HG03159 (cell line): ENCODE results near the gene OR4K15.
"Not testable (repeated sequence)": the region's sequence is repeated elsewhere in the genome, so short reads cannot be mapped to it uniquely, and the experiment has no call there.

ENCODE experiments used
- ATAC-seq: cut with Tn5 transposase; IDR thresholded peaks from one replicate; pipeline ENCODE4 v1.9.1; 2021; ENCODE audit warnings: mild to moderate bottlenecking, moderate library complexity; ENCODE audit not compliant: unreplicated experiment

The OR4K15 gene, protein sequence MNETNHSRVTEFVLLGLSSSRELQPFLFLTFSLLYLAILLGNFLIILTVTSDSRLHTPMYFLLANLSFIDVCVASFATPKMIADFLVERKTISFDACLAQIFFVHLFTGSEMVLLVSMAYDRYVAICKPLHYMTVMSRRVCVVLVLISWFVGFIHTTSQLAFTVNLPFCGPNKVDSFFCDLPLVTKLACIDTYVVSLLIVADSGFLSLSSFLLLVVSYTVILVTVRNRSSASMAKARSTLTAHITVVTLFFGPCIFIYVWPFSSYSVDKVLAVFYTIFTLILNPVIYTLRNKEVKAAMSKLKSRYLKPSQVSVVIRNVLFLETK

DNA sequence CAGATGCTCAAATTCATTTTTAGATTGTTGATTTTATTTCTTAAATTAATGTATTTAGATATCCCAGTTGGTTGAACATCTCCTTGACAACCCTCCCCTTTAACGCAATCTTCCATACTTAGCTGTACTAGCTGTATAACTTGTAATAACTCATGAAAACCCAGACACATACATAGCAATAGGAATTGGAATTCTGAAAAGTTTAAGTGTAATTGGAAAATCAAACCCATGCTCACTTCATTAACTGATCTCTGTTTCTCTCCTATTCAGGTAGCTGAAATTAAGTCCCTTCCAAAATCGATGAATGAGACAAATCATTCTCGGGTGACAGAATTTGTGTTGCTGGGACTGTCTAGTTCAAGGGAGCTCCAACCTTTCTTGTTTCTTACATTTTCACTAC is at the start of gene OR4K15:
TSS of gene OR4K15 (plus strand) at position 301 of the 400 bp plus-strand sequence. CDS start at position 301, 0 bp downstream.
- ATAC-seq: no peak

DNA sequence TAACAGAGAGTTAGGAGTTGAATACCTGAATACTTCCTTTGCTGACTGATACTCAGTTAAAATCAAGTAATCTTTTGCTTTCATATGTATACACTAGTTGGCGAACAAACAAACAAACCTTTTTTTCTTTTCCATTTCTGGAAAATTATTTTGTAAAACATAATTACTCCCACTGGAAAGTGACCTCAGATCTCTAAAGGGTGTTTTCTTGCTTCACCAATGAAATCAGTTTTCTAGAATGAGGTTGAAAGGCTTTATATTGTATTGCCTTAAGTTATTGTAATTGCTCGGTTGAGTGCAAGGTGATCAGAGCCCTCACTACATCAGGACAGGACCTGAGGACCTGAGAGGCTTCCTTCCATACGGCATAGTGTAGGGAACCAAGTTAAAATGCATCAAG is 44.8 kb upstream of the OR4K15 start, which contains the start of gene OR4K1:
TSS of gene OR4K1 (plus strand) at position 301 of the 400 bp plus-strand sequence. CDS start 4,750 bp downstream, outside the sequence.
- no peak for ATAC-seq

DNA sequence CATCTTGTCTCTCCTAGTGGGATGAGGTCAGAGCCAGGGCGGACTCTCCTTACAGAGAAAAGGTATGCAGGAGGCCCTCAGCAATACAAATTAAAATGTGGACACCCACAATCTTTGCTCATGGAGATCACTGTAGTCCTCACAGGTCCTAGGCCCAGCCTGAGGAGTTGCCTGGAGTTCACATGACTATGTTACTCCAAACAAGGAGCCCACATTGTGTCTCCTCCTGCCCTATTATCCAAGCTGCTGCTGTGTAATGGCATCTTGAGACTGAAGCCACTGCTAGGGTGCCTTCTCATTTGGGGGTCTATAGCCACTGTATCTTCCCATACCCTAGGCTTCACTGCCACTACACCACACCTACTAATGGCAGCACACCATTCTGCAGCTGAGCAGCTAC is 33.7 kb upstream of the OR4K15 start:
- no peak for ATAC-seq

DNA sequence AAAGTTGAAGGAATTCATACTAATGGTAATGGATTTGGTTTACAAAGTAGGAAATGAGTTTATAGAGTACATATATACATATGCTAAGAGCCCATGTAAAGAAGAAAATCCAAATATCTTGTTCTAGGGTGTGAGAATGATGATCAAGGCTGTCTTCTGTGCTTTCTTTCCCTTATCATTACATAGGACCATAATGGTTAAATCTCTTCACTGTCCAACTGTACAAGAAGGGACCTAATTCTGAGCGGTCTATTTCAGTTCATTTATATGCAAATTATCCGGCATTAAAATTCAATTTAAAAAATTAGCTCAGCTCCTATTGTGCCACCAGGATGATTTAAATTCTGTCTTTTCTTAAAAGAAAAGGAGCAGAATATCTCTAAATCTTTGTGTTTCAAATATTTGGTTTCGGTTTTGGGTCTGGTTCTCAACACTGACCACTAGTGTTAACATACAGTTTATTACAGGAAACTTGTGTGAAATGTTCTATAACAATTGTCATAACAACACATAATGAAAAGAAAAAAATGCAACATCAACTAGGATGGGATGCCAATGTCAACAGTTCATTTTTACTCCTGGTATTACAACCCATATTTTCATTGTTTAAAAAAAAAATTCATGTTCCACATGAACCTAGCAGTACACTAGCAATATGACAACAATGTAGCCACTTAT is 27.8 kb upstream of the OR4K15 start:
- no peak for ATAC-seq

DNA sequence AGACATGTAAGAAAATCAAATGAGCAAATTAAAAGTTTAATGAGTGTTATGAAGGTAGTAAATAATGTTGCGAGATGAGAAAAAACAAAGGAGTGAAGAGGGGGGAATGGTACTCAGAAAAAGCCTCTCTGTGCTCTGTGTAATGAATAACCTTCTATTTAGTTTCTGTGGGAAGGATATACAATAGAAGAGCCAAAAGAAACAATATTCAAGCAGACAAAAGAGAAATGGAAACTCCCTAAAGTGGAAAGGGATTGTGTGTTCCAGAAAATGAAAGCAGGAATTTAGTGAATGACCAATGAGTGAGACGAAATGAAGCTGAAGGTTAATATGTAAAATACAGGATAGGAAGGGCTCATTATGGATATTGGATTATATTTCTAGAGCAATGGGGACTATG is 26.2 kb upstream of the OR4K15 start:
- ATAC-seq: no peak

DNA sequence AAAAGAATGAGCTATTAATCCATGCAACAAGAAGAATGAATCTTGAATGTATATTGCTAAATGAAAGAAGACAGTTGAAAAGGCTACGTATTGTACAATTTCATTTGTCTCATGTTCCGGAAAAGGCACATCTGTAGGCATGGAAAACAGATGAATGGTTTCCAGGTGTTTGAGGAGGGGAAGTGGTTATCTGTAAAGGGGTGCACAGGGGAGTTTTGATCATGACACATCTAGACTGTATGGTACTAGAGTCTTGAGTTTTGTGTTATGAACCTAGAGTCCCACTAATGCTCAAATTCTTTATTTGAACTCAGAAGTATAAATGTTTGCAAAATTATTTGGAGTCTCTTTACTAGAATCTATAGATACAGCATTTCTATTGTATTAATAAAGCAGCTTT is 5.7 kb upstream of the OR4K15 start:
- ATAC-seq: not testable (repeated sequence)

DNA sequence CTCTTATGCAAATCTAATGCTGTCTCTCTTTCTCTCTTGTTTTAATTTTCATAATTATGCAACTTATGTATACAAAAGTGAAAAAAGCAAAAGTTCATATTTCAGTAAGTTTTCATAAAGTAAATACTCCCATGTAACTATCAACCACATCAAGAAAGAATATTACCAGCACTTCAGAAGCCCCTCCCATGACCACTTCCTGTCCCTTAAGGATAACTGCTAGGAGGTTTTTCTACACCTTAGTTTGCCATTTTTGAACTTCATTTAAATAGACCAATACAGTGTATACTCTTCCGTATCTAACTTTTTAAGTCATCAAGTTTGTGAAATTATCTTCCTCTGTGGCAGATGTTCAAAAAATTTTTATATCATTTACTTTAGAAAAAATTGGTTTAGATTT is 547 bp upstream of the OR4K15 start:
- ATAC-seq: no peak

DNA sequence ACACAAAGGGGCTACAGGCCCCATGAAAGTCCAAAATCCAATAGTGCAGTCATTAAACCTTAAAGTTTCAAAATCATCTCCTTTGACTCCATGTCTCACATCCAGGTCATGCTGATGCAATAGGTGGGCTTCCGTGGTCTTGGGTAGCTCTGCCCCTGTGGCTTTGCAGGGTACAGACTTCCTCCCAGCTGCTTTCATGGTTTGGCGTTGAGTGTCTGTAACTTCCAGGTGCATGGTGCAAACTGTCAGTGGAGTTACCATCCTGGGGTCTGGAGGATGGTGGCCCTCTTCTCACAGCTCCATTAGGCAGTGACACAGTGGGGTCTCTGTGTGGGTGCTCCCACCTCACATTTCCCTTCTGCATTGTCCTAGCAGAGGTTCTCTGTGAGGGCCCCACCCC is 18.0 kb downstream of the OR4K15 start:
- ATAC-seq: no peak

DNA sequence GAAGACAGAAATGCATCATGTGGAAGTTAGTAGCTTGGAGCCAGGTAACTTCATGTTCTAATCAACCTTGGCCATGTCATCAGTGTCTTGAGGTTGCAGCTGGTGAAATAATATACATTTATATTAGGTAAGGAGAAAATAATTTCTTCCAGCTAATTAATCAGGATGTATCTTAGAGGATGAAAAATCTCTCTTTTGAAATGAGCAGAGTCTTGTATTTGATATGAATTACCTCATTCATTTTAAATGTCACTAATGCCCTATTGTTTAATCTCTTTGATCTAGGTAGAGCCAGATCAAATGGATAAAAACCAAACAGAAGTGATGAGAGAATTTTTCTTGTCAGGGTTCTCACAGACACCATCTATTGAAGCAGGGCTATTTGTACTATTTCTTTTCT is 26.5 kb downstream of the OR4K15 start, which contains the start of gene OR4Q2:
TSS of gene OR4Q2 (plus strand) at position 301 of the 400 bp plus-strand sequence.
- no peak for ATAC-seq

DNA sequence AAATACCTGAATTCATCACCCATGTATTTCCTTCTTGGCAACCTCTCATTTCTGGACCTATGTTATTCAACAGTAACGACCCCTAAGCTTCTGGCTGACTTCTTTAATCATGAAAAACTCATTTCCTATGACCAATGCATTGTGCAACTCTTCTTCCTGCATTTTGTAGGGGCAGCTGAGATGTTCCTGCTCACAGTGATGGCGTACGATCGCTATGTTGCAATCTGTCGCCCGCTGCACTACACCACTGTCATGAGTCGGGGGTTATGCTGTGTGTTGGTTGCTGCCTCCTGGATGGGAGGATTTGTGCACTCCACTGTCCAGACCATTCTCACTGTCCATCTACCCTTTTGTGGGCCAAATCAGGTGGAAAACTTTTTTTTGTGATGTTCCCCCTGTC is 26.9 kb downstream of the OR4K15 start:
- no peak for ATAC-seq

DNA sequence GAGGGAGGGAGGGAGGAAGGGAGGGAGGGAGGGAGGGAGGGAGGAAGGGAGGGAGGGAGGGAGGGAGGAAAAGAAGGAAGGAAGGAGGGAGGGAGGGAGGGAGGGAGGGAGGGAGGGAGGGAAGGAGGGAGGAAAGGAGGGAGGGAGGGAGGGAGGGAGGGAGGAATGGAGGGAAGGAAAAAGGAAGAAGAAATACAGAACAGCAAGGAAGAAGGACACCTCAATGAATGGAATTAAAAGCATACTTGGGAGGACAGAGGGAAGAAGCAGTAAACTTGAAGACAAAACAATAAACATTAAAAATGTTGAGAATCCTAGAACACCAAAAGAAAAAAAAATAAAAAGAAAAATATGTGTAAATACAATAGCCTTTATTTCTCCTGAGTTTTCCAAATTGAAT is 32.8 kb downstream of the OR4K15 start:
- no peak for ATAC-seq

DNA sequence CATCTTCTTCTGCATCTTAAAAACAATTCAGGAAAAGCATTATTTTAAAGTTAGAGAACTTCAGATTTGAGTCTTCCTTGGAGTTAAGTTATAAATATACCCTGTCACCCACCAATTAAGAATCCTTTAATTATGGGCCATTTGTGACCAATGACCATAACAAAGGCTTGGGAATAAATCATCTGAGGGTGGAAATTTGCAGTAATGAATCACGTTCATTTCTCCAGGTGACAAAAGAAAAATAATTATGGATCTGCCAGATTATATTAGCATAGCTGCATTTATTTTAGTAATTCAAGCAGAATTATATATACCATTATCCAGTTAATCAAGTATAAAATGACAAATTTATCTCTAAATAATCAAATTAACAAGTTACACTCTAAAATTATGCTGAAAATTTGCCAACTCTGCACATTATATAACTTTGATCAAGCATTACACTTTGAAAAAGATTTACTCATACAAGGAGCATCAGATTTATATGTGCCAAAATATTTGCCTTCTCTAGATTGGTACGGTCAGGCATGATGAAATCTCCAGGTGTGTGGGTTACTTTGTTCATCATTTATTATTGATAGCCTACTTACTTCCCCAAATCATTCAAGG is 44.0 kb downstream of the OR4K15 start, which contains the start of gene OR4K14:
TSS of gene OR4K14 (minus strand) at position 51 of the 609 bp plus-strand sequence. CDS start 4,114 bp downstream, outside the sequence.
- ATAC-seq: no peak
